PC-3 (cell line): ENCODE data around the gene KHNYN. TPM values are rescaled to one million over a fixed set of nuclear protein-coding genes. Genes with fewer than 3 reads are reported as not detected.

ENCODE experiments used
- ATAC-seq: fragments of 200-7000 bp; cut with Tn5 transposase; 2 replicates; pipeline ENCODE4 v1.9.1; 2020; ENCODE audit warnings: mild to moderate bottlenecking, moderate library complexity
- BruUV-seq: library from RNA; stranded (reverse); fragments of 400-500 nt; replicated peaks from 2 replicates; lab custom pipeline; 2021; lab: Mats Ljungman, UMichigan
- CTCF ChIA-PET: fragments of 300-600 bp; sonication (Branson Sonifier 250); formaldehyde crosslinking; loops from one replicate; lab custom pipeline; 2022; ENCODE audit warnings: antibody characterized with exemption; lab: Charles Lee
- POLR2A ChIA-PET: fragments of 300-600 bp; sonication (Branson Sonifier 250); formaldehyde crosslinking; loops from one replicate; lab custom pipeline; 2022; ENCODE audit warnings: antibody characterized with exemption; ENCODE audit not compliant: unreplicated experiment; lab: Charles Lee
- DNase-seq: peaks from one replicate; pipeline ENCODE4 v3.0.0-alpha.2; 2015
- H2AFZ ChIP-seq: fragments of 300-600 bp; sonication (generic); 2 replicates; pipeline ENCODE4 v1.6.0; 2016; ENCODE audit warnings: antibody characterized with exemption, low read length
- H3F3A ChIP-seq: fragments of 300-600 bp; sonication (generic); one replicate; pipeline ENCODE4 v1.6.0; 2017; ENCODE audit warnings: antibody characterized with exemption, low read length, control low read depth, mild to moderate bottlenecking; ENCODE audit not compliant: unreplicated experiment
- H3K27ac ChIP-seq: fragments of 300-600 bp; sonication (generic); 2 replicates; pipeline ENCODE4 v1.5.1; 2016; ENCODE audit warnings: mild to moderate bottlenecking, low read length
- H3K27me3 ChIP-seq: fragments of 300-600 bp; sonication (generic); 2 replicates; pipeline ENCODE4 v1.6.1; 2016; ENCODE audit warnings: low read length, mixed read lengths
- H3K36me3 ChIP-seq: fragments of 300-600 bp; sonication (generic); 2 replicates; pipeline ENCODE4 v1.6.1; 2016; ENCODE audit warnings: low read depth, mixed run types, low read length, mixed read lengths
- H3K4me1 ChIP-seq: fragments of 300-600 bp; sonication (generic); 2 replicates; pipeline ENCODE4 v1.5.1; 2016; ENCODE audit warnings: low read length; ENCODE audit not compliant: insufficient read depth
- H3K4me2 ChIP-seq: fragments of 300-600 bp; sonication (generic); 2 replicates; pipeline ENCODE4 v1.6.0; 2016; ENCODE audit warnings: low read length
- H3K4me3 ChIP-seq: fragments of 300-600 bp; sonication (generic); 2 replicates; pipeline ENCODE4 v1.5.1; 2016; ENCODE audit warnings: mild to moderate bottlenecking, low read length, mixed read lengths
- H3K79me2 ChIP-seq: fragments of 300-600 bp; sonication (generic); 2 replicates; pipeline ENCODE4 v1.6.1; 2017; ENCODE audit warnings: low read length, mixed read lengths
- H3K9ac ChIP-seq: fragments of 300-600 bp; sonication (generic); 2 replicates; pipeline ENCODE4 v1.6.0; 2016; ENCODE audit warnings: mild to moderate bottlenecking, low read length
- H3K9me2 ChIP-seq: fragments of 300-600 bp; sonication (generic); replicated peaks from 2 replicates; pipeline ENCODE4 v1.6.1; 2016; ENCODE audit warnings: mixed run types, low read length, mixed read lengths
- H3K9me3 ChIP-seq: fragments of 300-600 bp; sonication (generic); 2 replicates; pipeline ENCODE4 v1.6.1; 2016; ENCODE audit warnings: low read length, mixed read lengths
- H4K20me1 ChIP-seq: fragments of 300-600 bp; sonication (generic); 2 replicates; pipeline ENCODE4 v1.6.1; 2016; ENCODE audit warnings: low read length, mixed read lengths
- CTCF ChIP-seq: fragments of 300-600 bp; sonication (generic); conservative IDR thresholded peaks from 2 replicates; pipeline ENCODE4 v1.5.1; 2017; ENCODE audit warnings: antibody characterized with exemption, low read depth, mild to moderate bottlenecking, low read length
- EZH2 ChIP-seq: fragments of 300-600 bp; sonication (generic); IDR thresholded peaks from one replicate; pipeline ENCODE4 v1.6.1; 2017; ENCODE audit warnings: antibody characterized with exemption, mild to moderate bottlenecking, low read length; ENCODE audit not compliant: unreplicated experiment
- EZH2phosphoT487 ChIP-seq: fragments of 300-600 bp; sonication (generic); IDR thresholded peaks from 2 replicates; pipeline ENCODE4 v1.6.1; 2018; ENCODE audit warnings: mild to moderate bottlenecking, antibody characterized with exemption, low read length, borderline replicate concordance
- intact Hi-C: fragments of 100-400 bp; cut with micrococcal nuclease; formaldehyde crosslinking; loops from 2 replicates; pipeline ENCODE4 v1.9.0; 2023
- total RNA-seq: library from RNA; depleted of rRNA; stranded (reverse); fragments of >200 nt; gene quantifications from 2 replicates; pipeline ENCODE4 v1.2.3, GENCODE V29; 2014

The KHNYN gene
- total RNA-seq, 1 experiment from 2014 or later, result 51.6 TPM

- no peak overlapping the region for H3K4me3 ChIP-seq
- no peak overlapping the region for H3K9ac ChIP-seq
- TF ChIP-seq CTCF (no peak), EZH2phosphoT487 (no peak), EZH2 (no peak)
- H3K4me1 ChIP-seq, result peaks cover 25% of the 10 kb centered on the region
- H3K27me3 ChIP-seq, result no peaks in the 10 kb centered on the region
- BruUV-seq, result no TSS peak
- CTCF ChIA-PET, result no interaction called here
- no peaks in the 10 kb centered on the region for H3K79me2 ChIP-seq
- no peak overlapping the region for H3K4me2 ChIP-seq
- no peaks in the 10 kb centered on the region for H3F3A ChIP-seq
- no peak overlapping the region for H3K27ac ChIP-seq
- H3K9me3 ChIP-seq, result no peaks in the 10 kb centered on the region
- H2AFZ ChIP-seq, result no peak overlapping the region
- no peaks in the 10 kb centered on the region for H4K20me1 ChIP-seq
- no peaks in the 10 kb centered on the region for H3K9me2 ChIP-seq
- POLR2A ChIA-PET, result no interaction called here
- ATAC-seq, result no peak
- DNase-seq, result no peak
- no peaks in the 10 kb centered on the region for H3K36me3 ChIP-seq
- intact Hi-C loops, result loop anchor here (2.0 kb wide), 1 partner anchor 35 kb away; no protein-coding TSS in a partner anchor
These were observed 33.9 kb upstream of the KHNYN start for GRCh38 chr14:24395609-24396582.

GRCh38 chr14:24397639-24398292 lies 32.0 kb upstream of the KHNYN start:
- Histone ChIP-seq H3K4me2 (no peak overlapping the region), H3F3A (no peaks in the 10 kb centered on the region), H4K20me1 (no peaks in the 10 kb centered on the region), H3K9me2 (no peaks in the 10 kb centered on the region), H3K4me3 (no peak overlapping the region), H3K27ac (no peak overlapping the region), H3K4me1 (peaks cover 13% of the 10 kb centered on the region), H3K27me3 (no peaks in the 10 kb centered on the region), H3K79me2 (no peaks in the 10 kb centered on the region), H3K9ac (no peak overlapping the region), H3K36me3 (no peaks in the 10 kb centered on the region), H3K9me3 (no peaks in the 10 kb centered on the region), H2AFZ (no peak overlapping the region)
- ChIA-PET POLR2A (no interaction called here), CTCF (no interaction called here)
- intact Hi-C loops, result no loop called here
- no peak for DNase-seq
- TF ChIP-seq CTCF (no peak), EZH2phosphoT487 (no peak), EZH2 (no peak)
- ATAC-seq, result no peak
- no TSS peak for BruUV-seq
